Prostate gland (tissue), 2 donors: Measurements from ENCODE around the gene RNF43.

ENCODE experiments used
- CTCF ChIP-seq, 4 experiments: fragments of 200-600 bp in 2 of 4; fragments of 450-650 bp in 2 of 4; sonication (generic) in 2 of 4; IDR thresholded peaks; 1 replicate in 3 of 4; 2 replicates in 1 of 4; pipeline ENCODE4 v1.5.1; 2016 to 2019; ENCODE audit warnings: antibody characterized with exemption in 4 of 4, mild to moderate bottlenecking in 2 of 4, moderate library complexity in 2 of 4
- POLR2A ChIP-seq: fragments of 450-650 bp; IDR thresholded peaks from one replicate; pipeline ENCODE4 v1.6.1; 2016; ENCODE audit warnings: antibody characterized with exemption, mild to moderate bottlenecking
- POLR2AphosphoS5 ChIP-seq: sonication (generic); formaldehyde crosslinking; IDR thresholded peaks from one replicate; pipeline ENCODE4 v1.6.1; 2017; ENCODE audit warnings: antibody characterized with exemption

DNA sequence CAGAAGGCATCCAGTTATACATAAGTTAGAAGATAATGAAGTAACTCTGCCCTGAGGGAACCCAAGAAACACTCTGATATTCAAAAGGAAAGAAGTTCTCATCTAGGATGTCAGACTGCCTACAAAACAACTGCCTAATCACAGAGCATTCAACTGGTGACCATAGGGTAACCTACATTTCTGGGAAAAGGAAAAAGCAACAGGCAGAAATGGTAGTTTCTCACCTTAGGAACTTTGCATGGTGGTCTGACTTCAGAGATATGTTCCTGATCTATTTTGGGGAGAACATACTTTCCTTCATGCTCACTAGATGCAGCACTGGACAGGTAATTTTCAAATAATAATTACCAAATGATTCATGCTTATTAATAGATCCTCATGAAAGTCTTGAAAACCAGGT is 16.5 kb downstream of the RNF43 start:
- TF ChIP-seq CTCF (IDR thresholded peaks at IDR 0.05) (no peak), POLR2A (no peak), POLR2AphosphoS5 (no peak)
